TTC549 (cell line): Measurements from ENCODE around the gene OSBPL8.

Source experiments
- FAIRE-seq: peaks from 2 replicates; lab custom pipeline; 2012; peaks lifted over from hg19 to GRCh38; lab: Jason Lieb, UNC

The OSBPL8 gene

DNA sequence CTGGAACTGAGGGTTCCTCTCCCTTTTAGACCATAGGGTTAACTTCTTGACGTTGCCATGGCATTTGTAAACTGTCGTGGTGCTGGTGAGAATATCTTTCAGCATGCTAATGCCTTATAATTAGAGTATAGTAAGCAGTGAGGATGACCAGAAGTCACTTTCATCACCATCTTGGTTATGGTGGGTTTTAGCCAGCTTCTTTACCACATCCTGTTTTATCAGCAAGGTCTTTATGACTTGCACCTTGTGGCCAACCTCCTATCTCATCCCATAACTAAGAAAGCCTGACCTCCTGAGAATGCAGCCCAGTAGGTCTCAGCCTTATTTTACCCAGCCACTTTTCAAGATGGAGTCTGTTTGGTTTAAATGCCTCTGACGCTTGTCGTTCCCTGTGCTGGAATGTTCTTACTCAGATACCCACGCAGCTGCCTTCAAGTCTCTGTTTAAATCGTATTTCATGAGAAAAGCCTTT lies 255.5 kb downstream of the OSBPL8 start:
- FAIRE-seq = no peak

- no peak for FAIRE-seq
Measured at GRCh38 chr12:76303365-76303764, 256.2 kb downstream of the OSBPL8 start.
